Calu3 (cell line): ENCODE results near the gene BCAS1. TPM values are rescaled to one million over a fixed set of nuclear protein-coding genes. Genes with fewer than 3 reads are reported as not detected.
A peak's percentile ranks its signal among the peaks of the same experiment; 100 is the strongest.

Experiments
- BruUV-seq: library from RNA; stranded (reverse); fragments of 400-500 nt; replicated peaks from 2 replicates; lab custom pipeline; 2021; lab: Mats Ljungman, UMichigan
- CTCF ChIA-PET: fragments of 300-600 bp; sonication (Branson Sonifier 250); formaldehyde crosslinking; loops from one replicate; lab custom pipeline; 2022; ENCODE audit warnings: antibody characterized with exemption; lab: Charles Lee
- DNase-seq: peaks from one replicate; pipeline ENCODE4 v3.0.0; 2022
- H3K27ac Mint-ChIP-seq: one replicate; pipeline ENCODE4 v1.8.0; 2022; ENCODE audit warnings: mixed read lengths; ENCODE audit not compliant: unreplicated experiment
- H3K27me3 Mint-ChIP-seq: one replicate; pipeline ENCODE4 v1.8.0; 2022; ENCODE audit warnings: mixed read lengths; ENCODE audit not compliant: unreplicated experiment
- H3K36me3 Mint-ChIP-seq: one replicate; pipeline ENCODE4 v1.8.0; 2022; ENCODE audit warnings: mild to moderate bottlenecking, moderate library complexity, mixed read lengths; ENCODE audit not compliant: insufficient read depth, unreplicated experiment
- H3K4me1 Mint-ChIP-seq: one replicate; pipeline ENCODE4 v1.8.0; 2022; ENCODE audit warnings: mild to moderate bottlenecking, low read depth, mixed read lengths; ENCODE audit not compliant: unreplicated experiment
- H3K4me3 Mint-ChIP-seq: one replicate; pipeline ENCODE4 v1.8.0; 2022; ENCODE audit warnings: mild to moderate bottlenecking, low read depth, moderate library complexity, mixed read lengths; ENCODE audit not compliant: unreplicated experiment
- H3K9me3 Mint-ChIP-seq: one replicate; pipeline ENCODE4 v1.8.0; 2022; ENCODE audit warnings: low read depth, mixed read lengths; ENCODE audit not compliant: unreplicated experiment
- intact Hi-C: fragments of 100-400 bp; cut with micrococcal nuclease; formaldehyde crosslinking; loops from one replicate; pipeline ENCODE4 v1.10.0; 2022; ENCODE audit not compliant: unreplicated experiment
- total RNA-seq: library from RNA; stranded (reverse); gene quantifications from 2 replicates; pipeline ENCODE4 v1.2.3, GENCODE V29; 2022
- TF ChIP-seq, protein P1 (sequence below): fragments of 200-600 bp; IDR thresholded peaks from one replicate; pipeline ENCODE4 v1.8.0; 2022; ENCODE audit warnings: antibody characterized with exemption; ENCODE audit not compliant: unreplicated experiment

BCAS1 gene
- total RNA-seq, 1 experiment from 2014 or later, result 11.1 TPM

DNA sequence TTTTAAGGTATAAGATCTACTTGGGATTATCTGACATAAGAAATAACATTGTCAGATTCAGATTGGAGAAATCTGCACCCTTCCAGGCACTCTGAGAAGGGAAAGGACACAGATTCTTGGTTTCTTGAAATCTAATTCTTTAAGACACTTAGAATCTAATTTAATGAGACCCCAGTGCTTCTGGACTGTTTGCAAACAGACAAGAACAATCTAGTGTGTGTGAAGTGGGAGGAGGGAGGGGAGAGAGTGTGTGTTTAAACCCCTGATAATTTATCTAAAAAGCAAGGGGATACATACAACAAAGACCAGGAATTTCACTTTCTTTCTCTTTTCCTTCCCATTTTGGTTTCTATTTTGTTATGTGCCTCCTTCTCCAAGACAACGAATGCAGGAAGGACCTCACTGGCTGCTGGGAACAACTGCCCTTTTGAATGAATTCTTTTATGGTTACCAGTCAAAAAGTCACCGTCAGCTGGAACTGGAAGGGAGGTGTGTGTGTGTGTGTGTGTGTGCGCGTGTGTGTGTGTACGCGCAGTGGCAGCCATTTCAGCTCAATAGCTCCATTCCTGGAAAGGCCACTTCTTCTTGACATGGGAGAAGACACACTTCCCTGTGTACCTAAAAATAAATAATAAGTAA, 129.4 kb downstream of the BCAS1 start:
- no peaks in the 10 kb centered on the region for H3K9me3 Mint-ChIP-seq
- no TSS peak for BruUV-seq
- peak overlapping the region; percentile 28 for H3K4me3 Mint-ChIP-seq
- peak; percentile 84 for DNase-seq
- CTCF ChIA-PET, result interaction anchor here (0.5 to 4.4 kb wide), 14 partner anchors 11 to 362 kb away, joined by 3 to 51 read pairs (median 6); partner anchors contain the start of gene ZNF217
- H3K27me3 Mint-ChIP-seq, result no peaks in the 10 kb centered on the region
- intact Hi-C loops, result loop anchor here (1.0 to 10.0 kb wide), 7 partner anchors 25 to 784 kb away; no protein-coding TSS in a partner anchor
- peaks cover 71% of the 10 kb centered on the region for H3K4me1 Mint-ChIP-seq
- no peaks in the 10 kb centered on the region for H3K36me3 Mint-ChIP-seq
- peak overlapping the region; percentile 68 for H3K27ac Mint-ChIP-seq
- TF ChIP-seq, protein P1, sequence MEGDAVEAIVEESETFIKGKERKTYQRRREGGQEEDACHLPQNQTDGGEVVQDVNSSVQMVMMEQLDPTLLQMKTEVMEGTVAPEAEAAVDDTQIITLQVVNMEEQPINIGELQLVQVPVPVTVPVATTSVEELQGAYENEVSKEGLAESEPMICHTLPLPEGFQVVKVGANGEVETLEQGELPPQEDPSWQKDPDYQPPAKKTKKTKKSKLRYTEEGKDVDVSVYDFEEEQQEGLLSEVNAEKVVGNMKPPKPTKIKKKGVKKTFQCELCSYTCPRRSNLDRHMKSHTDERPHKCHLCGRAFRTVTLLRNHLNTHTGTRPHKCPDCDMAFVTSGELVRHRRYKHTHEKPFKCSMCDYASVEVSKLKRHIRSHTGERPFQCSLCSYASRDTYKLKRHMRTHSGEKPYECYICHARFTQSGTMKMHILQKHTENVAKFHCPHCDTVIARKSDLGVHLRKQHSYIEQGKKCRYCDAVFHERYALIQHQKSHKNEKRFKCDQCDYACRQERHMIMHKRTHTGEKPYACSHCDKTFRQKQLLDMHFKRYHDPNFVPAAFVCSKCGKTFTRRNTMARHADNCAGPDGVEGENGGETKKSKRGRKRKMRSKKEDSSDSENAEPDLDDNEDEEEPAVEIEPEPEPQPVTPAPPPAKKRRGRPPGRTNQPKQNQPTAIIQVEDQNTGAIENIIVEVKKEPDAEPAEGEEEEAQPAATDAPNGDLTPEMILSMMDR, result no peak

DNA sequence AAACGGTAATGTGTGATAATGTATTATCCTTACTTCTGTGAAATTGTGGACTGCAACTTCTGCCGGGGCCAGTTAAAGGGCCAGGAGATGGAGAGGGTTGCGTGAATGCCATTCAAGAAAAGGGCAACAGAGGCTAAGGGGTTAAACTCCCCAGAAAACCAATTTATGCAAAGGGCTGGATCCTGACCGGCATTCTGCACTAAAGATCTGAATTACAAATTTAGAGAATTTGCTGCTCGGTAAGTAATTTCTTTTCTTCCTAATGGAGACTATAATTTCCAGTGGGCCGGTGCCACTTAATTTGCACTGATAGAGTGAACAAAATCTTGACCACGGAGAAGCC, 130.1 kb downstream of the BCAS1 start:
- peak overlapping the region; percentile 68 for H3K27ac Mint-ChIP-seq
- no peak for DNase-seq
- H3K4me1 Mint-ChIP-seq, result peaks cover 78% of the 10 kb centered on the region
- CTCF ChIA-PET, result interaction anchor here (0.5 to 4.4 kb wide), 28 partner anchors 9 to 392 kb away, joined by 3 to 51 read pairs (median 6); partner anchors contain the start of gene ZNF217
- H3K4me3 Mint-ChIP-seq, result peak overlapping the region; percentile 28
- no TSS peak for BruUV-seq
- intact Hi-C loops, result loop anchor here (1.0 to 10.0 kb wide), 6 partner anchors 24 to 783 kb away; no protein-coding TSS in a partner anchor
- H3K27me3 Mint-ChIP-seq, result no peaks in the 10 kb centered on the region
- no peaks in the 10 kb centered on the region for H3K9me3 Mint-ChIP-seq
- TF ChIP-seq, protein P1, result no peak
- H3K36me3 Mint-ChIP-seq, result no peaks in the 10 kb centered on the region

DNA sequence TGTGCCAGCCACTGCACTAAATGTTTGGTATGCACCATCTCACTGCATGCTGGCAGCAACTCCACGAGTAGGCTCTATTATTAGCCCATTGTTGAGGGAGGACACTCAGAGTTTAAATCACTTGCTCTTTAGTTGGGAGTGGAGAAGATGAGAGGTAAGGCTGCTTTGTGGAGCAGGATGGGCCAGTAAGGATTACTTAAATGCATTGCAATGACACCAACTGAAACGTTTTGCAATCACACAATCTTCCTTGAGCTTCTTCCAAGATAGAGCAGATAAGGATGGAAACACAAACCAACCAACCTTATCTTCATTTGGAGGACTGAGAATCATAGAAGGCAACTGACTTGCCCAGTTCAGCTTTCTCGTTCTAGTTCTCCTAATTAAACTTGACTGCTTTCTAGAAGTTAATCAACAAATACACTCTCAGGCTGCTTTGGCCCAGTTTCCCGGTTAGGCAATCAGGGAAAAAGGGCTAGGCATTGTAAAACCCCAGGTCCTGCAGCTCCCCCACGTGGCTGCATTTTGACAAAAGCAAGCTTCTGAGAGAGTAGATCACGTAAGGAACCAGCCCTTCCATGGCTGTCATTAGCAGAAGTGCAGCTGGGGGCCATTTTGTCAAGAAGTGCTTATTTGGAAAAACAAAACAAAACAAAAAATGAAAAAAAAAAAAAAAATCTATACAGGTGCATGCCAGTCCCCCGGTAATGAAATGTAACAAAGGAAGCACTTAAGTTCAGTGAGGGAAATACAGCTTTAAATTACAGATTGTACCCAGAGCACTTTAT, 130.6 kb downstream of the BCAS1 start:
- BruUV-seq, result no TSS peak
- Mint-ChIP-seq H3K4me3 (peak overlapping the region; percentile 28), H3K9me3 (no peaks in the 10 kb centered on the region), H3K36me3 (no peaks in the 10 kb centered on the region), H3K27me3 (no peaks in the 10 kb centered on the region), H3K4me1 (peaks cover 78% of the 10 kb centered on the region), H3K27ac (peak overlapping the region; percentile 68)
- peak; percentile 99 for DNase-seq
- intact Hi-C loops, result loop anchor here (1.0 to 10.0 kb wide), 7 partner anchors 23 to 782 kb away; no protein-coding TSS in a partner anchor
- TF ChIP-seq, protein P1, result peak; percentile 92
- CTCF ChIA-PET, result interaction anchor here (0.5 to 4.4 kb wide), 32 partner anchors 10 to 525 kb away, joined by 3 to 51 read pairs (median 5); partner anchors contain the start of gene ZNF217

DNA sequence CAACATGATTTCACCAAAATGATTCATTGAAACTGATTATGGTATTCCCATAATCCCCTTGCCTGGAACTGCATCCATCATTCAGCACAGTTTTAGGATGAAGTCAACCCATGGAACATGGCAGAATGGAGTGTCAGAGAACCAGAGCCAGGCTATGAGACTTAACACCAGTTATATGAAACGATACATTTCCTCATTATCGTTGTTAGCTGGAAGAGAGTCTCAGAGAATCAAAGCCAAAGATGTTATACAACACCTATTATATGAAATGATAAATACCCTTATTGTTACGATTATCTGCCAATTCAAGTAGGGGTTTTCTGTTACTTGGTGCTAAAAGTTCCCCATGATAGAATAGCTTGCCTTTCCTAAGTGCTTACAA, 131.2 kb downstream of the BCAS1 start:
- TF ChIP-seq, protein P1, result no peak
- H3K9me3 Mint-ChIP-seq, result no peaks in the 10 kb centered on the region
- intact Hi-C loops, result loop anchor here (1.0 kb wide), 1 partner anchor 69 kb away; no protein-coding TSS in a partner anchor
- H3K36me3 Mint-ChIP-seq, result no peaks in the 10 kb centered on the region
- DNase-seq, result no peak
- no peaks in the 10 kb centered on the region for H3K27me3 Mint-ChIP-seq
- no TSS peak for BruUV-seq
- peak overlapping the region; percentile 68 for H3K27ac Mint-ChIP-seq
- H3K4me1 Mint-ChIP-seq, result peaks cover 74% of the 10 kb centered on the region
- no peak overlapping the region for H3K4me3 Mint-ChIP-seq
- CTCF ChIA-PET, result interaction anchor here (0.6 to 4.4 kb wide), 20 partner anchors 9 to 404 kb away, joined by 3 to 51 read pairs (median 8); partner anchors contain the start of gene ZNF217
